Fibroblast of lung (primary cell): ENCODE results near the gene ZNF584.

Experiments used
- EZH2 ChIP-seq: IDR thresholded peaks from 2 replicates; pipeline ENCODE4 v1.5.1; 2012; ENCODE audit warnings: low read length, control low read depth, mild to moderate bottlenecking; ENCODE audit errors: missing control alignments
- TF ChIP-seq, protein P1 (sequence below), 2 donors: IDR thresholded peaks in 1 of 2; conservative IDR thresholded peaks in 1 of 2; 1 replicate in 1 of 2; 2 replicates in 1 of 2; pipeline ENCODE4 v1.5.1; 2011 to 2012; ENCODE audit warnings: low read length in 2 of 2, control low read depth in 1 of 2, inconsistent platforms in 1 of 2, low read depth in 1 of 2, mild to moderate bottlenecking in 1 of 2

GRCh38 chr19:58394821-58395219 is 13.6 kb upstream of the ZNF584 start:
- TF ChIP-seq EZH2 = no peak
- TF ChIP-seq, protein P1, sequence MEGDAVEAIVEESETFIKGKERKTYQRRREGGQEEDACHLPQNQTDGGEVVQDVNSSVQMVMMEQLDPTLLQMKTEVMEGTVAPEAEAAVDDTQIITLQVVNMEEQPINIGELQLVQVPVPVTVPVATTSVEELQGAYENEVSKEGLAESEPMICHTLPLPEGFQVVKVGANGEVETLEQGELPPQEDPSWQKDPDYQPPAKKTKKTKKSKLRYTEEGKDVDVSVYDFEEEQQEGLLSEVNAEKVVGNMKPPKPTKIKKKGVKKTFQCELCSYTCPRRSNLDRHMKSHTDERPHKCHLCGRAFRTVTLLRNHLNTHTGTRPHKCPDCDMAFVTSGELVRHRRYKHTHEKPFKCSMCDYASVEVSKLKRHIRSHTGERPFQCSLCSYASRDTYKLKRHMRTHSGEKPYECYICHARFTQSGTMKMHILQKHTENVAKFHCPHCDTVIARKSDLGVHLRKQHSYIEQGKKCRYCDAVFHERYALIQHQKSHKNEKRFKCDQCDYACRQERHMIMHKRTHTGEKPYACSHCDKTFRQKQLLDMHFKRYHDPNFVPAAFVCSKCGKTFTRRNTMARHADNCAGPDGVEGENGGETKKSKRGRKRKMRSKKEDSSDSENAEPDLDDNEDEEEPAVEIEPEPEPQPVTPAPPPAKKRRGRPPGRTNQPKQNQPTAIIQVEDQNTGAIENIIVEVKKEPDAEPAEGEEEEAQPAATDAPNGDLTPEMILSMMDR (conservative IDR thresholded peaks at IDR 0.05 in 1 of 2, IDR thresholded peaks at IDR 0.05 in 1 of 2; ENCODE audit: low read depth in 1 of 2, low read length in 2 of 2) = no peak
